ENCODE data around the gene AFDN.

Gene AFDN

DNA sequence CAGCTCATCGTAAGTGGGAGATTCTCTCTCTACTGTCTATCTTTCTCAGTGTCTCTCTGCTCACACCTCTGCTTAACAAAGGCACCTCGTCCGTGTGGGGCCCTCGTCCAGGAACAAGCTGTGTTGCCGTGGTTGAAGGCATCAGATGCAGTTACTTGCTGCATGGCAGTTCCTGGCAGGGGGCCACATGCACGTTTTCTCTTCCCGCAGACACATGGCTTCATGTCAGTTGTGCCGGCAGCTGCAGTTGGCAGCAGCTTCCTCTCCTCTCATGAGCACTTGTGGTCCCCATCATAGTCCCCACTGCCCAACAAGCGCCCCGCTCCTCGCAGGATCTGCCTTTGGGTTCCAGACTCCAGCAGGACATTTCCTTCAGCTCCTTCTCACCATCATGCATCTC, 7.1 kb upstream of the AFDN start:
- no peak for DNase-seq (ENCODE audit: low read depth)

DNA sequence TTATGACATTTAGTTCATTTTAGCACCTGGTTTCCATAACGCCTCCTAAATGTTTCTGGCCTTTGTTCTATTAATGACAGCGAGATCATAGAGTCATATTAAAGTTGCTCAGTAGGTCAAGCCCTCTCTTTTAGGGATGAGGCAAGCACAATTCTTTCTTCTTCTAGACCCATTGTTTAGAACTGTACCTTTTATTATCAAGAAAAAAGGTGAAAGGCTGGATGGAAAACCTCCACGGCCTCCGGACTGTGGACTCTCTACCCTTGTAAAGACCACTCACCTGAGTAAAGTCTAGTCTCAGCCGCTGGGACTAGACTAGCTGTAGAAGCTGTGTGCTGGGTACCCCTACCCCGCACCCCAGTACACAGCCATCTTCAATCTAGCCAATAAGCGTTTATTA, 6.0 kb upstream of the AFDN start:
- no peak for DNase-seq (ENCODE audit: low read depth)

DNA sequence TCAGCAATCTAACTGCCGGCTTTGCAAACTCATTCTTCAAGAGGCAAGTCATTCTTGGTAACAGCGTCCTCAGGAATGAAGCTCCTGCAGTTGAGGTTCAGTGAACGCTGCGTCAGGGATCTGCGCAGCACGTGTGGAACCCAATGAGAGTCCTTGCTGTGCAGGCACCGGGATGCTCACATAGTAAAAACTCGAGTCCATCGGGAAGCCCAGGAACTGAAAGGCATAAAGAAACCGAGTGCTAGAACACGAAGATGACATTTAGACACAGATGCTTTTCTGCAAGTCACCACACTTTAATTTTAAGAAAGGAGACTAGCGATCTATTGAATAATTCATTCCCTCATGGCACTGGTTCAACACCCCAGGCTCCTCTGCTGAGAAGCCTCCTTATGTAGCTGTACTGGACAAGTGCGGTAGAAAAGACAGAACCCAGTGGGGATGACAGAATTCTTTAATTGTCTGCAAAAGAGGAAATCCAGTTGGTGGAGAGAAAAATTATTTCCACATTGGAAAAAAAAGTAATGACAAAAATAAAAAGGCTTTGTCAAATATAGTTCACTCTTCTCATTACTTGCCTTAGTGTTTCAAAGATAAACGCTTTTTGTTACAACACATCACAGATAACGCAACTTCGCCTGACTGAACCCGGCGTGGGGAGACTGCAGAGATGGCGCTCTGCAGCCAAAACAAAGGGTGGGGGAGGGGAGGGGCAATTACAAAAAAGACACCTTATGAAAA, 1.9 kb upstream of the AFDN start:
- no peak for DNase-seq (ENCODE audit: low read depth)

DNA sequence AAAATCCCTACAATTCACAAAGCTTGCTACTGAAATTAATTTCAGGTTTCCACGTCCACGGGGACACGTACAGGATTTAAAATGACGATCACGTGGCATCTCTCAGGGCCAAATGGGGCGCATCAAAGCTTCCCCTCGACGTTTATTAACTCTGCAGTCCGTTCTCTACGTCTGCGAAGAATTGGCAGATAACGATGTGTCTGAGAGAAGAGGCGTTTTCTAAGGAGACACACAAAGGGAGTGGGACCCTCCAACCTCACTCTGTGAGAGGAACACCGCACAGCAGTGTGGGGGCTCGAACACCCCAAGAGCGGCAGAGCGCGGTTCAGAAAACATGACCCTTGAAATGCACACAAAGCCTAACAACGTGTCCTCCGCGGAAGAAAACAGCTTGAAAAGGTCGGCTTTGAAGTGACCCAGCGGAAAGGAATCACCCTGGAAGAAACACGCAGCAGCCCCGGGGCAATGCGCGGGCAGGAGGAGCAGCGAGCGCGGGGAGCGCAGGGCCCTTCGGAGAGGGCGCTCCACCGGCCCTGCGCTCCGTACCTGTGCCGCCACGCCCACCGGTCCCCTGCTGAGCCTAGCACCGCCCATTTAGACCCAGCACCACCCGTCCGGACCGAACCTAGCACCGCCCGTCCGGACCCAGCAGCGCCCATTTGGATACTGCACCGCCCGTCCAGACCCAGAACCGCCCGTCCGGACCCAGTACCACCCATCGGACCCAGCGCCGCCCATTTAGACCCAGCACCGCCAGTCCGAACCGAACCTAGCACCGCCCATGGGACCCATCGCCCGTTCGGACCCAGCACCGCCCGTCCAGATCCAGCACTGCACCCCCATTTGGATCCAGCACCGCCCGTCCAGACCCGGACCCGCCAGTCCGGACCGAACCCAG, 1.1 kb upstream of the AFDN start:
- DNase-seq (ENCODE audit: low read depth), result no peak

DNA sequence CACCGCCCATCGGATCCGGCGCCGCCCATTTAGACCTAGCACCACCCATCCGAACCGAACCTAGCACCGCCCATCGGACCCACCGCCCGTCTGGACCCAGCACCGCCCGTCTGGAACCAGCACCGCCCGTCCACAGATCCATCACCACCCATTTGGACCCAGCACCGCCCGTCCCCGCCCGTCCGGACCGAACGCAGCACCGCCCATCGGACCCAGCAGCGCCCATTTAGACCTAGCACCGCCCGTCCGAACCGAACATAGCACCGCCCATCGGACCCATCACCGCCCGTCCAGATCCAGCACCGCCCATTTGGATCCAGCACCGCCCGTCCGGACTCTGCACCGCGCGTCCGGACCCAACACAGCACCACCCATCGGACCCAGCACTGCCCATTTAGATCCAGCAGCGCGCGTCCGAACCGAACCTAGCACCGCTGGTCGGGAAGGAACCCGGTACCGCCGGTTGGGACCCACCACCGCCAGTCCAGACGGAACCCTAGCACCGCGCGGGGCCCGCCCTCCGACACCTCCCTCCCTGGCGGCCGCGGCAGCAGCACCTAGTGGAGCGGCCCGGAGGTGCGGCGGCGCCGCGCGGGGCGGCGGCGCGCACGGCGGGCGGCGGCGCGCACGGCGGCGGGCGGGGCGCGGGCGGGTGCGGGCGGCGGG, 348 bp upstream of the AFDN start:
- DNase-seq (ENCODE audit: low read depth), result no peak

DNA sequence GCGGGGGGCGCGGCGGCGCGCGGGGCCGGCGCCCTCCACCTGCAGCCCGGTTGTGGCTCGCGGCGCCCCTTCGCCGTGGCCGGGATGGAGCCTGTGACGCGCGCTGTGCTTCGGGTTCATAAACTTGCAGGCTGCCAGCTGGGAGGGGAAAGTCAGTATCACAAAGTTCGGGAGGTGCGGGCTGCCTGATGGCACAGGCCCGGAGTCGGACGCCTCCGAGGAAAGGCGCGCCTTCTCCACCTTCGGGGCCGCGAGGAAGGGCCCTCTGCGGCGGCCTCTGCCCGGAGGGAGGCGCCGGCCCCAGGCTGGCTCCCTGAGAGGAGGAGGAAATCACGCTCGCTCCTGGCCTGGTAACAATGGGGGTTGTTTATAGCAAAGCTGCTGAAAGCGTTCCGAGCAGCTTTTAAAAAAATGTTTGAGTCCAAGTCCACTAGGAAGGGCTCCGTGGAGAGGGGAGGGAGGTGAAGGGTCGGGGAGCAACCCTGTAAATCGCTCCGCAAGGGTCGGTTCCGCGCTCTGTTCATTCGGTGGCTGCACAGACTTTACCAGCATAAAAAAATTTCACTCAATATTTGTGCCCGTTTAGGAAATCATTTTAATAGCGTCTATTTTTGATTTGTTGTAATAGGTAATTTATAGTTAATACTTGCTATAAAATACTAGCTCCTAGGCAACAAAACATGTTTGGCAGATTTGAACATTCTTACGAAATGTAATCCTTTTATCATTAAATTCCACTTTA, 1.0 kb downstream of the AFDN start:
- DNase-seq (ENCODE audit: low read depth), result no peak

DNA sequence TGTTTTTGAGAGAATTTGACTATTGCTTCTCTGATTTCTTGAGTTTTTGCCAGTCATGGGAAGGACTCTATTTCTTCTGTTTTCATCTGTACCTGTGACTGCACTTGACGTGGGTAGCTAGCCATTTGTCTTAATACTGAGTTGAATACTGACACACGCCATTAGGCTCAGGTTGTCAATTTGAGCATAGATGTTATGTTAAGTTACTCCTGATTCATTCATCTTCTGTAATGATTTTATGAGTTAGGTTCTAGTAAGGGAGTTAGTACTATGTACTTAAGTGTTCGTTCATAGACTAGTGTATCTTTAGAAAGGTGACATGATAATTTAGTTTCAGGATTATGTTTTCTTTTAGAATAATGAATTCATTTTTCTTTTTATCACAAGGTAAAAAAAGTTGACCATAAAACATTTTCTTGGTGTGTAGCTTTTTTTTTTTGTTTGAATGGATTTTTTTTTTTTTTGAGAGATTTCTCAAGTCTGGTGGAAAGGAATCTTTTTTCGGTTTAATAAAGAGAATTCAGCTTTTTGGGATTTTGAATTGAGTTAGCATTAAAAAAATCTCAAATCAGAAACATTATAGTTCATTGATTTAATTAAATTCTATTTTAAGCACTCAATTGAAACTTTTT, 1.7 kb downstream of the AFDN start:
- DNase-seq (ENCODE audit: low read depth), result no peak

DNA sequence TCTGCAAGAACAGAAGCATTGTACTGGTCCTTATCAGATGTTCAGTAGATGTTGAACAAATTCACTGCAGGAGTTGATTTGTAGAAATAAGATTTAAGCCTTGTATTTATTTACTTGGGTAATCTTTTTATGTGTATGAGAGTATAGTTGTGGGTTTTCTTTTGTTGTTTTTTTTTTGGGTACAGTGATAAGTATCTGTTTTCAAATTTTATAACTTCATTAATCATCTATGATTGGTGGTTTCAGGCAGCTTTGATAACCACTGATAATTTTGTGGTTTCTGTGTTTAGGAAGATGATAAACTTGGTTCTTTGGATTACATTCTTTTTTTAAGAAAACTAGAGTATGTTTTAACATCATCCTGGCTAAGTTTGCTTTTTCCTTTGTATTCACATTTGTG, 2.8 kb downstream of the AFDN start:
- no peak for DNase-seq (ENCODE audit: low read depth)

DNA sequence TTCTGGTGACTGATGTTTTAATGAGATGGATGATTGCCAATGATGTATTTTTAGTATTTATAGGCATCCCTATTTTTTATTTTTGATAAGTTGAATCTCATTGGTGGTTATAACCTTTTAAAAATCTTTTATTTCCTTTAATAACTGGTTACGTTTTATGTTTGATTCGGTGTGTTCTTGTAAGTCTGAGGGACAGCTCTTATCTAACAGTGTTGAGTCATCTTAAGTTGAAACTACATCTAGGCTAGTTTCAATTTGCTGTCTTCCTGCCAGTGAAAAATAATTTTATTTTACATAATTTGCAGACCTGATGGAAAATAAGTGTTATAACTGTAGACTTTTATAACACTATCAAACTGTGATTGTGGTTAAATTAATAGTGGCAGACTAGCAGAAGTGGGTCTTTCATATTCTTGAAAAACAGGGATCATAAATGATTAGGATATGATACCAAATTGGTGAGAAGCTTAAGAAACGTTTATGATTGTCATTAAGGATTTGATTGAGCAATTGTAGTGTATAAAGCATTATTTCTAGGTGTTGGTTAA, 4.6 kb downstream of the AFDN start:
- DNase-seq (ENCODE audit: low read depth), result no peak

DNA sequence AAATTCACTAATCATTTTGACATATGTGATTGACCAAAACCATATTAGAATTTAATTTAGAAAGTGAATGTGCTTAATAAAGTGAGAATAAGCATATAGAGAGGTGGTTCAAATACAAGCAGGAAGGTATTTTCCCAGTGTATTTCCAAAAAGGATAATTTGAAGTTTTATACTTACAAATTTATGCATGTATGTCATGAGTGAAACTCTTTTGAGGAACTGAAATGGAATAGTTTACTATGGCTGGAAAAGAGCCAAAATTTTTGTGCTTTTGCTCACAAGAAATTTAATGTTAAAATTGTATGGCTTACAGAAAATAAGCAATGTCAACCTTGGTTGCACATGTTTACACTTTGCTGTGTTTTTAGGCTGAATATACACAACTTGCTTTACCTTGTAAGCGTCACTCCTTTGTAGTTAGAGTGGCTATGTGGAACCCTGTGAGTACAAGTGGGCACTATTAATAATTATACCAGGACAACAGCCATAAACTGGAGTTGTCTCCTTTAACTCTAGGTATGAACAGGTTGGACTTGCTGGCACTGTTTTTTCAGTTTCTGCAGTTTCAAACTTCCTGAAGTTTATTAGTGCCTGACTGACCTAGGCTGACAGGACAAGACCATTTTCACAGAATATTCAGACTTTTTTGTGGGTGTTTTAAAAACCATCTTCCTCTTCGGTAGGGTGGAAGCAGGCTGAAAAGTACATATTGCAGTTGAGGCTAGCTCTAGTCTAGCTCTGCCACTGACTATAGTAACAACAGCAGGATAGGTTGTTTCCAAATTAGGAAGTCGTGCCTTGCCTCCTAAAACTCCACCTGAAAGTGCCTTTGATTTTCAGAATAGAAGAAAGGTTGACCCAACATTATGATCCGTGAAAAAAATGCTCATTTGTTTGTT, 6.0 kb downstream of the AFDN start:
- DNase-seq (ENCODE audit: low read depth), result no peak

DNA sequence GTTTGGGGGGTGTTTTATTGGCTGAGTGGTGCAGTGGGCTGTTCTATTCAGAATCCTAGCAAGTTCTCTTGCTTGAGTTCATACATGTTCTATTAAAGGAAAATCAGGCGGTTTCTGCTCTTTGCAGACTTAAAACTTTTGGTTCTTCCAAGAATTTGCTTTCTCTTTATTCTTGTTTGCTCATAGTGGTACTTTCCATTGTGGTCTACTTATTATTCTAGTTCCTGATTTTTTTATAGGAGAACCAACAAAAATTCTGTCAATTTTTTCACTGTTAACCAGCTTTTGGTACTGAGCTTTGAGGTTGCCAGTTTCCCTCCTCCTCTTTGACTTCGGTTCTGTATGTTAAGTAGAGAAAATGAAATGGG, 6.7 kb downstream of the AFDN start:
- DNase-seq (ENCODE audit: low read depth), result no peak

DNA sequence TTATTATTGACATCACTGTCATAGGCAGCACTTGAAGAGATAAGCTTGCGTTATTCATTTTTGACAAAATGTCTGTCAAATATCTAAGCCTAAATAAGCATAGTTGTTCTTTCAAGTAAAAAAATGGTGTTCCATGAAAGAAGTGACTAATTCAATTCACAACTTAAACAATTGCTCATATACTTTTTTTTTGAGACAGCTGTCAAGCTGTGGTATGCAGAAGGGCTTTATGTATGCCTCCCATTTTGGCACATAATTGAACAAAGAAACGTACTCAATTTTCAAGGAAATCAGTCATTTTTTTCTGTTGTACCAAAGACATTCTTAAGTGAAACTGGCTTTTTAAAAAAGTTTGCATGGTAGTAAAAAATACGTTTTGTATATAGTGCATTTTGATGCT, 8.5 kb downstream of the AFDN start:
- no peak for DNase-seq (ENCODE audit: low read depth)

DNA sequence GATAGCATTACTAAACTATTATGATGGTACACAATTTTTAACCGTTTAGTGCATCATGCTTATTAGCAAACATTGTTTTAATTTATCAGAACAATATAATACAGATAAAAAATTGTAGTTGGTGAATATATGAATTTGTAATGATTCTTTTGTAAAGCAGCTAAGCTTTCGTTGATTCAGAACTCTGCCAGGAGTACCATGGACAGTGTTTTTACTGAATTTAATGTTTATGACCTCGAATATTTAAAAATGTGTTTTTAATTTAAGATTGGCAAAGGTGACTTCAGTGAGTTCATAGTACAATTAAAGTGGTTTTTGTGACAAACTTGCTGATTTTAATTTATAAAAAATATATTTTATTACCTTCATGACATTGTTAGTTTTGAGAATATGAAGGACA, 10.0 kb downstream of the AFDN start:
- no peak for DNase-seq (ENCODE audit: low read depth)

DNA sequence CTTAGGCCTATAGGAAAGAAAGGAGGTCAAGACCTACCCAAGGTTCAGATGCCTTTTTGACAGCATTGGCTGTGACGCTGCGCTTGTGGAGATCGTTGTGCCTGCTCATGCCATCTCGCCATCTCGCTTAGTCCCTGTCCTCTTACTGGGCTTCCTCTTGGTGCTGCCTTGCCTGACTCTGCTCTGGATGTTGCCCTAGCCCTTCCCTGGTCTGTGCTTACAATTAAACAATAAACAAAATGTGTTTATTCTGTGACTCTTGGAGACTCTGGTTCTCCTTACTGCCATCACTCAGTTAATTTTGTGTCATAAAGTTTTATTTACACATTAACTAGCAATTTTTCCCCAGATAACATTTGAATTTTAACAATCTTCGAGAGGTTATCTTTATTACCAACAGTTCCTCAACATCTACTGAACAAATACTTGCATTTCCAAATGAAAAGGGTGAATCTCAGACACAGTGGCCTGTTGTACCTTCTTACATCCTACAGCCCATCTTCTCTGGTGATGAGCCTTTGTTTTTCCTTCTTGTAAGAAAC, 11.6 kb downstream of the AFDN start:
- DNase-seq (ENCODE audit: low read depth), result no peak

DNA sequence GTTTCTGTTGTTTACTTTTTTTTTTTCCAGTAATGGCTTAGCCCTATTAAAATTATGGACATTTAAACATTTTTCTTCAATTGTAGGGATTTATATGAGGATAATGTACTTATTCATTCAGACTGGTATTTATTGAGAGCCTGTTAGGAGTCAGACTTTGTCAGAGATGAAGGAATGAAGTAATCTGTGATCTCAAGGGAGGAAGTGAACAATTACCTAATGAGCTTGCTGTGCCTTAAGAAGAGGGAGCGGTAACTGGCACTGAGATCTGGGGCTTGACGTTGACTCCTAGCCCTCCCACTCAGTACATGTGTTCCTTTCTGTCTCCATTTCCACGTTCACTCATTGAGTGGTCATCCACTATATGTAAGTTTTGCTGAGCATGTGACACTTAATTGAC, 12.6 kb downstream of the AFDN start:
- no peak for DNase-seq (ENCODE audit: low read depth)

DNA sequence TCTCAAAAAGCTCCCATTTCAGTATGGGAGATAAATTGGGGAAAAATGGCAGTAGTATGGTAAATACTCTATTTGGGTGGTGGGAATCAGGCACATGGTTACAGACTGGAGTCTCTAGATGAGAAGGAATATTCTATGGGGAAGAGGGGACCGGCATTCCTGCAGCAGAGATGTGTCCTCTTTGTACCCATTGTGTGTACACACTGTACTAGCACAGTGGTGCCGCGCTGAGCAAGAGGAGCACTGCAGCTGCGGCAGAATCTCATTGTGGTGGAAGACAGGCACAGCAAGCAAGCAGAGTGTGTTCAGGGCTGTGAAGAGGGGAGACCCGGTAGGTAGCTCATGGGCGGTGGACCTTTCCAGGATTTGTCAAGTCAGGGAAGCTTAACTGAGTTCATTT, 13.0 kb downstream of the AFDN start:
- no peak for DNase-seq (ENCODE audit: low read depth)

DNA sequence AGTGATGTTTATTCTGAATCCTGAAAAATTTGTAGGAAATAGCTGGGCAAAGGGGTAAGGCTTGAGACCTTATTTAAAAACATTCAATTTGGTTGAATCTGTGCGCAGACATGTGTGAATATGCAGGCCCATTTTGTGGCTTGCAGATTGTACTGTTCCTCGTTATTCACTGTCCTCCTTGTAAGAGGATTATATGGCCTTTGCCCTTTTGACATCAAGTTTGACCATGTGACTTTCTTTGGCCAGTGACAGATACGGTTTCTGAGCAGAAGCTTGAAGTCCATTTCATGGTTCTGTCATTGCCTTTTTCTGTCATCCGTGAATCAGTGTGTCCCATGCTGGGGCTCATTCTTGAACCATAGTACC, 13.4 kb downstream of the AFDN start:
- DNase-seq (ENCODE audit: low read depth), result no peak

DNA sequence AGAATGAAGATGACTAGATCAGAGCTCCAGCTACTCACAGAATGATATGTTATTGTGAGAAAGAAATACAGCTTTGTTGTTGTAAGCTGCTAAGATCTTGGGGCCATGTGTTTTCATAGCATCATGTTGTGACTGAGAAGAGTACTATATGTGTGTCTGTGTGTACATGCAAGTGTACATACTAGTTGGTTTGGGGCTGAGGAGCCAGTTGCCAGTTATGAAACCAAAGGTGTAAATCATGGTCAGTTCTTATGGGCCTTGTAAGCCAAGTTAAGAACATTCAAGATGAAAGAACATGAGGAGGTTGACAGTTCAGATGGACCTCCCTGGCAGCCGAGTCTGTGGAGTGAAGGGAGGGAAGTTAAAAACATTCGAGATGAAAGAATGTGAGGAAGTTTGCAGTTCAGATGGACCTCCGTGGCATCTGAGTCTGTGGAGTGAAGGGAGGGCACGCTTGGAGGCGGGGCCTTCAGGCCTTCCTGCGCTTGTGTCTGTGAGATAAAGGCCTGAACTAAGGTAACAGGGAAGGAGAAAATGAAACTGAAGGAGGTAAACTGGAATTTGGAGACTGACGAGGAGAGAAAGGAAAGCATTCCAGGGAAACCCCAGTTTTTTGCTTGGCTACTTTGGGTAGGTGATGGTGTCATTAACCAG, 13.9 kb downstream of the AFDN start:
- no peak for DNase-seq (ENCODE audit: low read depth)

DNA sequence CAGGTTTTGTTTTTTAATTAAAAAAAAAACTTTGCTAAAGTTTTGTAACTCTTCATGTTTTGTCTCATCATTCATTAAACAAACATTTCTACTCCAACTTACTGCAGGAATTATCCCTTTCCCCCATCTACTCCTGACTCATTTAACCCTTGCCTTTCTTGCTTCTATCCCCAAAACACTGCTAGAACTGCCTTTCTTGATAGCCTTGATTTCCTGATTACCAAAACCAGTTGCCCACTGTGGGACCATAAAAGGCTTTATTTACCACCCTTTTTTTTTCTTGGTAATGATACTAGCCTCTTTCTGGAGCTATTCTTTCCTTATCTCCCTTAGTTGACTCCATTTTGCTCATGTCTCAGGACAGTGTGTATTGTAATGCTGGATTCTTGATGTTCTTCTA, 15.3 kb downstream of the AFDN start:
- no peak for DNase-seq (ENCODE audit: low read depth)

DNA sequence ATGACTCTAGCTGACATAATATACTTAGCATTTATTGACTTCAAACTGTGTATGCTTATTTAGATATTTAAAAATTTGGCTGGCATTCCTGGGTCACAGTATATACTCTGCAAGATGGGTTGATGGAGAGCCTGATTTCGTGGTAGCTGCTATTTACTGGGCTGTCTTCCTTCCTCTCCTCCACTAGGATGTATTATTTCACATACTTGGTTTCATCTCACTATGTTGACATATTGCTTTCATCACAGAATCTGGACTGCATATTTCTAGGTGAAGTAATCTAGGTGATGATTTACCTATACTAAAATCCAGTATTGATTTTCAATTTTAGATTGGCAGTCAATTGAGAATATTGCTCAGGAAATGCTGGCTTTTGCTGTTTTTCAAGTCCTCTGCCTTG, 15.7 kb downstream of the AFDN start:
- DNase-seq (ENCODE audit: low read depth), result no peak
